Measurements from ENCODE around the gene ST8SIA5. TPM values are rescaled to one million over a fixed set of nuclear protein-coding genes. Genes with fewer than 3 reads are reported as not detected.

ST8SIA5 gene
- total and polyA plus RNA-seq, 10 donors, result under 0.01 to 0.30 (median 0.07) TPM; not detected in 3

DNA sequence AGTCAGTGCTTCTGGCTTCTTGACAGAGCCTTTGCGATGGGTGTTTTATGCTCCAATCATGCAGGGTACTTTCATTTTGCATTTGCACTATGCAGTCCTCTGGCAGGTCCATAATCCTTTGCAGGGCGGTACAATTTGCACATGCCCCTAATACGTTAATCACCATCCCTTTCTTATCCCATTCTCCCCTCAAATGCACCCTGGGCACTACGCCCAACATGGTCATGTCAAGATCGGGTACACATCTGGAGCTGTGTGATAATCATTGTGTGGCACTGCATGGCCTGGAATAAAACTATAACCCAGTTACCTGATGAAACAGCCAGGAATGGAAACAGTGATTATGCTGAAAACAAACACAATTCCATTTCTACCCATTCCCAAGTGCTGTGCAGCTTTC lies 127.5 kb downstream of the ST8SIA5 start:
- H3K4me1 ChIP-seq, result peaks cover 0 to 3% (median 0%) of the 10 kb centered on the region in 6 donors
- 87 to 95% (median 93%) methylated on average over 5 of the region's 5 CpGs for WGBS, 5 donors
- H3K36me3 ChIP-seq, result no peaks in the 10 kb centered on the region
- H3K27ac ChIP-seq, result no peak overlapping the region
- DNase-seq, result no peak
- no peaks in the 10 kb centered on the region for H3K27me3 ChIP-seq (replicated peaks in 1 of 7)
- H3K9me3 ChIP-seq, result peaks cover 0 to 7% (median 2%) of the 10 kb centered on the region in 8 donors
- no peak overlapping the region for H3K4me3 ChIP-seq
- intact Hi-C loops (cut with DNase I; ENCODE audit: low total_unique reads), result no loop called here
- TF ChIP-seq, protein P1, sequence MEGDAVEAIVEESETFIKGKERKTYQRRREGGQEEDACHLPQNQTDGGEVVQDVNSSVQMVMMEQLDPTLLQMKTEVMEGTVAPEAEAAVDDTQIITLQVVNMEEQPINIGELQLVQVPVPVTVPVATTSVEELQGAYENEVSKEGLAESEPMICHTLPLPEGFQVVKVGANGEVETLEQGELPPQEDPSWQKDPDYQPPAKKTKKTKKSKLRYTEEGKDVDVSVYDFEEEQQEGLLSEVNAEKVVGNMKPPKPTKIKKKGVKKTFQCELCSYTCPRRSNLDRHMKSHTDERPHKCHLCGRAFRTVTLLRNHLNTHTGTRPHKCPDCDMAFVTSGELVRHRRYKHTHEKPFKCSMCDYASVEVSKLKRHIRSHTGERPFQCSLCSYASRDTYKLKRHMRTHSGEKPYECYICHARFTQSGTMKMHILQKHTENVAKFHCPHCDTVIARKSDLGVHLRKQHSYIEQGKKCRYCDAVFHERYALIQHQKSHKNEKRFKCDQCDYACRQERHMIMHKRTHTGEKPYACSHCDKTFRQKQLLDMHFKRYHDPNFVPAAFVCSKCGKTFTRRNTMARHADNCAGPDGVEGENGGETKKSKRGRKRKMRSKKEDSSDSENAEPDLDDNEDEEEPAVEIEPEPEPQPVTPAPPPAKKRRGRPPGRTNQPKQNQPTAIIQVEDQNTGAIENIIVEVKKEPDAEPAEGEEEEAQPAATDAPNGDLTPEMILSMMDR (IDR thresholded peaks at IDR 0.05 in 8 of 11, conservative IDR thresholded peaks at IDR 0.05 in 3 of 11), result no peak
- TF ChIP-seq POLR2AphosphoS5 (IDR thresholded peaks at IDR 0.05) (no peak), POLR2A (IDR thresholded peaks at IDR 0.05) (no peak)

DNA sequence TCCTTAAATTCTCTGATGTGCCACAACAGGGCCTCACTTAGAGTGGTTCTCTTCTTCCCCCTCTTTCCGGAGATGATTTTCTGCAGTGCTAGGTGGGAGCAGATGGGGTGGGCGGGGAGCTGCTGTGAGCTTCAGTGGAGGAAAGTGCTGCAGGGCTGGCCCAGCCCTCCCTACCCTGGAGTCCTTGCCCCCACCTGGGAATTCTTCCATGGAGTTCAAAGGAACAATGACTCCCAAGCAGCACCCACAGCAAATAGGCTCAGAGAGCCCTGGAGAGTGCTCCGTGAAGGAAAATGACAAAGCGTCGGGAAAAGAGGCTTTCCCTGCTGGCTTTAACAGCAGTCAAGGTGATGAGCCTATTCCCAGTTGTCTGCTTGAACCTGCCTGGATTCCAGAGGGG lies 128.6 kb downstream of the ST8SIA5 start:
- Histone ChIP-seq H3K36me3 (no peaks in the 10 kb centered on the region), H3K27me3 (replicated peaks in 1 of 7) (no peaks in the 10 kb centered on the region), H3K9me3 (peaks cover 0 to under 1% (median 0%) of the 10 kb centered on the region in 8 donors), H3K27ac (no peak overlapping the region), H3K4me1 (peaks cover 7 to 15% (median 11%) of the 10 kb centered on the region in 6 donors), H3K4me3 (no peak overlapping the region)
- WGBS, 5 donors, result 85 to 95% (median 90%) methylated on average over 5 of the region's 5 CpGs
- intact Hi-C loops (cut with DNase I; ENCODE audit: low total_unique reads), result no loop called here
- TF ChIP-seq POLR2AphosphoS5 (IDR thresholded peaks at IDR 0.05), result no peak
- TF ChIP-seq, protein P1 (IDR thresholded peaks at IDR 0.05 in 8 of 11, conservative IDR thresholded peaks at IDR 0.05 in 3 of 11), result no peak
- no peak for TF ChIP-seq POLR2A (IDR thresholded peaks at IDR 0.05)
- DNase-seq, result no peak

DNA sequence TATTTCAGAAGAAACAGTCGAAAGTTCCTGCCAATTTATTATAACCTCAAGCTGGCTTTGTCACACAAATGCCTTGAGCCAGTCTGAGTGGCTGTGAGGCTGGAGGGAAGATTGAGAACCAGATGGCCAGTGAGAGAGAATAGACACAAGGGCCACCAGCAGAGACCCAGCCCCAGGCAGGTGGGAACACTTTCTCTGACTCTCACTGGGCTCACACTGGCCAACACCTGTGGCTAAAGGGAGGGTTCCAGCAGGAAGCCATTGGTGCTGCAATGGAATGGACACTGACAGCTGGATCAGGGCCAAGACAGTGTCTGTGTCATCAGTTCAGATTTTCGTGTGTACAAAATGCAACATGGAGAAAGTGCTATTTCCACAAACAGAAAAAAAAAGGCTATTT lies 129.7 kb downstream of the ST8SIA5 start:
- WGBS, 5 donors, result 60 to 76% (median 71%) methylated on average over 2 of the region's 2 CpGs
- intact Hi-C loops (cut with DNase I; ENCODE audit: low total_unique reads), result no loop called here
- peaks cover 13 to 22% (median 19%) of the 10 kb centered on the region in 6 donors for H3K4me1 ChIP-seq
- no peak for TF ChIP-seq POLR2A (IDR thresholded peaks at IDR 0.05)
- no peak for TF ChIP-seq POLR2AphosphoS5 (IDR thresholded peaks at IDR 0.05)
- TF ChIP-seq, protein P1 (IDR thresholded peaks at IDR 0.05 in 8 of 11, conservative IDR thresholded peaks at IDR 0.05 in 3 of 11), result no peak
- no peak overlapping the region for H3K4me3 ChIP-seq
- H3K36me3 ChIP-seq, result no peaks in the 10 kb centered on the region
- H3K9me3 ChIP-seq, result no peaks in the 10 kb centered on the region
- DNase-seq, result no peak
- no peak overlapping the region for H3K27ac ChIP-seq
- H3K27me3 ChIP-seq (replicated peaks in 1 of 7), result no peaks in the 10 kb centered on the region

DNA sequence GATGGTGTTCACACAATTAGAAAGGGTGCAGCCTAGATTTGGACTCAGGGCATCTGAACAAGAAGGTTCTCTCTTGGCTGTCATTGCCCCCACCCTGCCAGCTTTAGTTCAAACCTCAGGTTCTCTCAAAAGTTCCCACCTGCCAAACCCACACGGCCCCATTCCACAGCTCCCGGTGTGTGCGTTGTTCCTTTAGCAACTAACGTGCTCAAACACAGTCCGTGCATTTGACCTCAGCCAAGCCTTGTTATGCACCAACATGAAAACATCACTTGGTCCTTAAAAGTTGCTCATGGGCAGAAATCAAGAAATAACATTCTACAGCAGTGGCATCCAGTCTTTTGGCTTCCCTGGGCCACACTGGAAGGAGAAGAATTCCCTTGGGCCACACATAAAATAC lies 131.8 kb downstream of the ST8SIA5 start:
- H3K4me3 ChIP-seq, result no peak overlapping the region
- H3K27me3 ChIP-seq (replicated peaks in 1 of 7), result no peaks in the 10 kb centered on the region
- H3K36me3 ChIP-seq, result no peaks in the 10 kb centered on the region
- H3K9me3 ChIP-seq, result no peaks in the 10 kb centered on the region
- 93 to 97% (median 94%) methylated on average over 5 of the region's 5 CpGs for WGBS, 5 donors
- DNase-seq, result no peak
- H3K4me1 ChIP-seq, result peaks cover 18 to 34% (median 26%) of the 10 kb centered on the region in 6 donors
- intact Hi-C loops (cut with DNase I; ENCODE audit: low total_unique reads), result no loop called here
- no peak overlapping the region for H3K27ac ChIP-seq
- TF ChIP-seq POLR2A (IDR thresholded peaks at IDR 0.05), result no peak
- TF ChIP-seq, protein P1 (IDR thresholded peaks at IDR 0.05 in 8 of 11, conservative IDR thresholded peaks at IDR 0.05 in 3 of 11), result no peak
- TF ChIP-seq POLR2AphosphoS5 (IDR thresholded peaks at IDR 0.05), result no peak
